OCI-LY3 (cell line): Measurements from ENCODE around the gene PPM1M.

Source experiments
- CTCF ChIP-seq: fragments of 200-600, 300-600 bp; sonication (generic); IDR thresholded peaks from 2 replicates; pipeline ENCODE4 v1.5.1; 2014; ENCODE audit warnings: antibody characterized with exemption, low read length, low read depth
- EZH2phosphoT487 ChIP-seq: fragments of 200-600 bp; shearing (Covaris generic); IDR thresholded peaks from 2 replicates; pipeline ENCODE4 v1.6.1; 2018; ENCODE audit warnings: antibody characterized with exemption, mixed run types, low read depth

- TF ChIP-seq CTCF (no peak), EZH2phosphoT487 (no peak)
These were observed 8.4 kb upstream of the PPM1M start for GRCh38 chr3:52237006-52237656.
